H9 (cell line): Measurements from ENCODE around the gene IMMP2L. TPM values are rescaled to one million over a fixed set of nuclear protein-coding genes. Genes with fewer than 3 reads are reported as not detected.

Experiments used
- DNase-seq: peaks from one replicate; pipeline ENCODE4 v3.0.0-alpha.2; 2017
- H2AFZ ChIP-seq: one replicate; pipeline ENCODE4 v1.6.1; 2013; ENCODE audit warnings: mild to moderate bottlenecking, low read length, control low read depth, moderate library complexity
- H2AK5ac ChIP-seq: 2 replicates; pipeline ENCODE4 v1.6.1; 2013; ENCODE audit warnings: low read length, control low read depth, mixed read lengths; ENCODE audit not compliant: insufficient read length
- H2BK120ac ChIP-seq: one replicate; pipeline ENCODE4 v1.6.1; 2013; ENCODE audit warnings: low read depth, mild to moderate bottlenecking, low read length, control low read depth, inconsistent platforms; ENCODE audit not compliant: poor library complexity, severe bottlenecking
- H2BK12ac ChIP-seq: 2 replicates; pipeline ENCODE4 v1.6.1; 2013; ENCODE audit warnings: low read length, control low read depth, mixed read lengths, low read depth; ENCODE audit not compliant: insufficient read length
- H2BK15ac ChIP-seq: 2 replicates; pipeline ENCODE4 v1.6.1; 2013; ENCODE audit warnings: low read depth, low read length, control low read depth
- H2BK20ac ChIP-seq: one replicate; pipeline ENCODE4 v1.6.1; 2013; ENCODE audit warnings: low read depth, mild to moderate bottlenecking, low read length, control low read depth, inconsistent platforms; ENCODE audit not compliant: poor library complexity, severe bottlenecking
- H2BK5ac ChIP-seq: 2 replicates; pipeline ENCODE4 v1.6.1; 2013; ENCODE audit warnings: low read length, control low read depth, mixed read lengths; ENCODE audit not compliant: insufficient read length
- H3K14ac ChIP-seq: 2 replicates; pipeline ENCODE4 v1.6.1; 2013; ENCODE audit warnings: low read length, control low read depth; ENCODE audit not compliant: insufficient read depth
- H3K18ac ChIP-seq: 2 replicates; pipeline ENCODE4 v1.6.1; 2013; ENCODE audit warnings: low read depth, mild to moderate bottlenecking, mixed read lengths, low read length, control low read depth; ENCODE audit not compliant: insufficient read length
- H3K23ac ChIP-seq: 2 replicates; pipeline ENCODE4 v1.6.1; 2013; ENCODE audit warnings: low read length, control low read depth, mixed read lengths, low read depth; ENCODE audit not compliant: insufficient read length
- H3K23me2 ChIP-seq: 2 replicates; pipeline ENCODE4 v1.6.1; 2013; ENCODE audit warnings: low read depth, mild to moderate bottlenecking, mixed read lengths, low read length, control low read depth; ENCODE audit not compliant: insufficient read length, poor library complexity, severe bottlenecking
- H3K27ac ChIP-seq: 2 replicates; pipeline ENCODE4 v1.5.1; 2013; ENCODE audit warnings: low read length, control low read depth, mixed read lengths, low read depth; ENCODE audit not compliant: insufficient read length
- H3K27me3 ChIP-seq: 2 replicates; pipeline ENCODE4 v1.6.1; 2013; ENCODE audit warnings: low read length, control low read depth, inconsistent platforms; ENCODE audit not compliant: insufficient read depth
- H3K4ac ChIP-seq: 2 replicates; pipeline ENCODE4 v1.6.1; 2013; ENCODE audit warnings: low read depth, mild to moderate bottlenecking, control low read depth, inconsistent platforms, low read length, moderate library complexity
- H3K4me1 ChIP-seq: 2 replicates; pipeline ENCODE4 v1.6.1; 2013; ENCODE audit warnings: low read length, control low read depth, inconsistent platforms; ENCODE audit not compliant: insufficient read depth
- H3K4me2 ChIP-seq: 2 replicates; pipeline ENCODE4 v1.6.1; 2013; ENCODE audit warnings: low read length, control low read depth, mixed read lengths; ENCODE audit not compliant: insufficient read length, insufficient read depth
- H3K56ac ChIP-seq: 2 replicates; pipeline ENCODE4 v1.6.1; 2013; ENCODE audit warnings: low read depth, mild to moderate bottlenecking, mixed read lengths, low read length, control low read depth; ENCODE audit not compliant: insufficient read length
- H3K79me1 ChIP-seq: 2 replicates; pipeline ENCODE4 v1.6.1; 2013; ENCODE audit warnings: low read depth, mild to moderate bottlenecking, moderate library complexity, low read length, control low read depth, inconsistent platforms; ENCODE audit not compliant: insufficient read depth, poor library complexity, severe bottlenecking
- H3K79me2 ChIP-seq: 2 replicates; pipeline ENCODE4 v1.6.1; 2013; ENCODE audit warnings: low read length, control low read depth, inconsistent platforms; ENCODE audit not compliant: insufficient read depth
- H3K9ac ChIP-seq: 2 replicates; pipeline ENCODE4 v1.6.1; 2013; ENCODE audit warnings: low read length, control low read depth, mixed read lengths; ENCODE audit not compliant: insufficient read length; ENCODE audit errors: extremely low read depth
- H3K9me3 ChIP-seq: one replicate; pipeline ENCODE4 v1.6.1; 2013; ENCODE audit warnings: low read depth, low read length, inconsistent platforms; ENCODE audit not compliant: control insufficient read depth
- H3T11ph ChIP-seq: one replicate; pipeline ENCODE4 v1.6.1; 2013; ENCODE audit warnings: mild to moderate bottlenecking, low read length, control low read depth, inconsistent platforms
- H4K20me1 ChIP-seq: one replicate; pipeline ENCODE4 v1.6.1; 2013; ENCODE audit not compliant: control insufficient read depth, insufficient read length, insufficient read depth
- H4K5ac ChIP-seq: 2 replicates; pipeline ENCODE4 v1.6.1; 2013; ENCODE audit warnings: low read depth, mild to moderate bottlenecking, mixed read lengths, low read length, control low read depth; ENCODE audit not compliant: insufficient read length
- H4K8ac ChIP-seq: replicated peaks from 2 replicates; pipeline ENCODE4 v1.6.1; 2013; ENCODE audit warnings: low read length, control low read depth, mixed read lengths, low read depth; ENCODE audit not compliant: insufficient read length
- H4K91ac ChIP-seq: 2 replicates; pipeline ENCODE4 v1.6.1; 2013; ENCODE audit warnings: low read depth, mild to moderate bottlenecking, moderate library complexity, mixed read lengths, low read length, control low read depth; ENCODE audit not compliant: insufficient read length
- H3K27ac Mint-ChIP-seq, 3 experiments: 2 replicates in 2 of 3; 3 replicates in 1 of 3; pipeline ENCODE4 v1.8.0; 2020 to 2021; ENCODE audit warnings: mixed read lengths in 3 of 3, mild to moderate bottlenecking in 1 of 3, moderate library complexity in 1 of 3
- H3K27me3 Mint-ChIP-seq: 2 replicates; pipeline ENCODE4 v1.8.0; 2021; ENCODE audit warnings: low read depth, mild to moderate bottlenecking, moderate library complexity, mixed read lengths
- H3K36me3 Mint-ChIP-seq, 3 experiments: 2 replicates in 2 of 3; 3 replicates in 1 of 3; pipeline ENCODE4 v1.8.0; 2020 to 2021; ENCODE audit warnings: low read depth in 3 of 3, mixed read lengths in 3 of 3; ENCODE audit not compliant: insufficient read depth in 1 of 3
- H3K4me1 Mint-ChIP-seq, 2 experiments: 2 replicates each; pipeline ENCODE4 v1.8.0; 2020; ENCODE audit warnings: mixed read lengths in 2 of 2
- H3K4me3 Mint-ChIP-seq, 2 experiments: 2 replicates in 1 of 2; 3 replicates in 1 of 2; pipeline ENCODE4 v1.8.0; 2020 to 2021; ENCODE audit warnings: mild to moderate bottlenecking in 2 of 2, mixed read lengths in 2 of 2, moderate library complexity in 1 of 2
- H3K9me3 Mint-ChIP-seq, 2 experiments: 2 replicates in 1 of 2; 3 replicates in 1 of 2; pipeline ENCODE4 v1.8.0; 2020; ENCODE audit warnings: mild to moderate bottlenecking in 2 of 2, mixed read lengths in 2 of 2, moderate library complexity in 1 of 2
- CTCF ChIP-seq: fragments of 200-600 bp; sonication (generic); conservative IDR thresholded peaks from 3 replicates; pipeline ENCODE4 v1.8.0; 2021; ENCODE audit warnings: antibody characterized with exemption, mild to moderate bottlenecking
- WGBS: extraction: QIAGEN DNeasy Blood & Tissue Kit; methylation state at CpG from one replicate; pipeline ENCODE4 v1.1.7; 2013; ENCODE audit warnings: missing lambda C conversion rate, low lambda C conversion rate, mixed read lengths; ENCODE audit not compliant: insufficient read length; ENCODE audit errors: extremely low coverage; 5-methylcytosine and 5-hydroxymethylcytosine counted together
- total RNA-seq: library from RNA; stranded (reverse); gene quantifications from 2 replicates; pipeline ENCODE4 v1.2.1, GENCODE V29; 2021

IMMP2L gene
- total RNA-seq, 1 experiment from 2014 or later = 14.7 TPM

- Histone ChIP-seq H3K56ac (no peak overlapping the region), H3K4me1 (no peaks in the 10 kb centered on the region), H3K23ac (no peak overlapping the region), H4K91ac (no peak overlapping the region), H3K27me3 (no peaks in the 10 kb centered on the region), H2BK20ac (no peak overlapping the region), H2BK120ac (no peak overlapping the region), H2BK15ac (no peak overlapping the region), H4K20me1 (no peaks in the 10 kb centered on the region), H3K18ac (no peak overlapping the region), H3K4me2 (no peak overlapping the region), H2BK12ac (no peak overlapping the region), H3K9me3 (no peaks in the 10 kb centered on the region), H4K8ac (no peak overlapping the region), H3K14ac (no peak overlapping the region), H3K9ac (no peak overlapping the region), H2BK5ac (no peak overlapping the region), H3K4ac (no peak overlapping the region), H3K79me1 (no peaks in the 10 kb centered on the region), H3K27ac (no peak overlapping the region), H2AFZ (no peak overlapping the region), H4K5ac (no peak overlapping the region), H3K23me2 (no peaks in the 10 kb centered on the region), H3K79me2 (no peaks in the 10 kb centered on the region), H2AK5ac (no peak overlapping the region), H3T11ph (no peak overlapping the region)
- Mint-ChIP-seq H3K27ac (no peak overlapping the region), H3K9me3 (no peaks in the 10 kb centered on the region; a peak in 1 of 5 replicates), H3K36me3 (no peaks in the 10 kb centered on the region; a peak in 1 of 7 replicates), H3K27me3 (no peaks in the 10 kb centered on the region), H3K4me3 (no peak overlapping the region), H3K4me1 (peaks cover 9 to 12% of the 10 kb centered on the region in 2 experiments)
- no peak for DNase-seq
- no CpG with 5 or more reads among the region's 1 CpG for WGBS
- TF ChIP-seq CTCF = no peak
Measured at GRCh38 chr7:111043561-111043960, 518.7 kb downstream of the IMMP2L start.
